H9 (cell line): Measurements from ENCODE around the gene ST6GALNAC3. TPM values are rescaled to one million over a fixed set of nuclear protein-coding genes. Genes with fewer than 3 reads are reported as not detected.

ENCODE experiments used
- DNase-seq: peaks from one replicate; pipeline ENCODE4 v3.0.0-alpha.2; 2017
- H2AFZ ChIP-seq: one replicate; pipeline ENCODE4 v1.6.1; 2013; ENCODE audit warnings: mild to moderate bottlenecking, low read length, control low read depth, moderate library complexity
- H2AK5ac ChIP-seq: 2 replicates; pipeline ENCODE4 v1.6.1; 2013; ENCODE audit warnings: low read length, control low read depth, mixed read lengths; ENCODE audit not compliant: insufficient read length
- H2BK120ac ChIP-seq: one replicate; pipeline ENCODE4 v1.6.1; 2013; ENCODE audit warnings: low read depth, mild to moderate bottlenecking, low read length, control low read depth, inconsistent platforms; ENCODE audit not compliant: poor library complexity, severe bottlenecking
- H2BK12ac ChIP-seq: 2 replicates; pipeline ENCODE4 v1.6.1; 2013; ENCODE audit warnings: low read length, control low read depth, mixed read lengths, low read depth; ENCODE audit not compliant: insufficient read length
- H2BK15ac ChIP-seq: 2 replicates; pipeline ENCODE4 v1.6.1; 2013; ENCODE audit warnings: low read depth, low read length, control low read depth
- H2BK20ac ChIP-seq: one replicate; pipeline ENCODE4 v1.6.1; 2013; ENCODE audit warnings: low read depth, mild to moderate bottlenecking, low read length, control low read depth, inconsistent platforms; ENCODE audit not compliant: poor library complexity, severe bottlenecking
- H2BK5ac ChIP-seq: 2 replicates; pipeline ENCODE4 v1.6.1; 2013; ENCODE audit warnings: low read length, control low read depth, mixed read lengths; ENCODE audit not compliant: insufficient read length
- H3K14ac ChIP-seq: 2 replicates; pipeline ENCODE4 v1.6.1; 2013; ENCODE audit warnings: low read length, control low read depth; ENCODE audit not compliant: insufficient read depth
- H3K18ac ChIP-seq: 2 replicates; pipeline ENCODE4 v1.6.1; 2013; ENCODE audit warnings: low read depth, mild to moderate bottlenecking, mixed read lengths, low read length, control low read depth; ENCODE audit not compliant: insufficient read length
- H3K23ac ChIP-seq: 2 replicates; pipeline ENCODE4 v1.6.1; 2013; ENCODE audit warnings: low read length, control low read depth, mixed read lengths, low read depth; ENCODE audit not compliant: insufficient read length
- H3K23me2 ChIP-seq: 2 replicates; pipeline ENCODE4 v1.6.1; 2013; ENCODE audit warnings: low read depth, mild to moderate bottlenecking, mixed read lengths, low read length, control low read depth; ENCODE audit not compliant: insufficient read length, poor library complexity, severe bottlenecking
- H3K27ac ChIP-seq: 2 replicates; pipeline ENCODE4 v1.5.1; 2013; ENCODE audit warnings: low read length, control low read depth, mixed read lengths, low read depth; ENCODE audit not compliant: insufficient read length
- H3K27me3 ChIP-seq: 2 replicates; pipeline ENCODE4 v1.6.1; 2013; ENCODE audit warnings: low read length, control low read depth, inconsistent platforms; ENCODE audit not compliant: insufficient read depth
- H3K4ac ChIP-seq: 2 replicates; pipeline ENCODE4 v1.6.1; 2013; ENCODE audit warnings: low read depth, mild to moderate bottlenecking, control low read depth, inconsistent platforms, low read length, moderate library complexity
- H3K4me1 ChIP-seq: 2 replicates; pipeline ENCODE4 v1.6.1; 2013; ENCODE audit warnings: low read length, control low read depth, inconsistent platforms; ENCODE audit not compliant: insufficient read depth
- H3K4me2 ChIP-seq: 2 replicates; pipeline ENCODE4 v1.6.1; 2013; ENCODE audit warnings: low read length, control low read depth, mixed read lengths; ENCODE audit not compliant: insufficient read length, insufficient read depth
- H3K56ac ChIP-seq: 2 replicates; pipeline ENCODE4 v1.6.1; 2013; ENCODE audit warnings: low read depth, mild to moderate bottlenecking, mixed read lengths, low read length, control low read depth; ENCODE audit not compliant: insufficient read length
- H3K79me1 ChIP-seq: 2 replicates; pipeline ENCODE4 v1.6.1; 2013; ENCODE audit warnings: low read depth, mild to moderate bottlenecking, moderate library complexity, low read length, control low read depth, inconsistent platforms; ENCODE audit not compliant: insufficient read depth, poor library complexity, severe bottlenecking
- H3K79me2 ChIP-seq: 2 replicates; pipeline ENCODE4 v1.6.1; 2013; ENCODE audit warnings: low read length, control low read depth, inconsistent platforms; ENCODE audit not compliant: insufficient read depth
- H3K9ac ChIP-seq: 2 replicates; pipeline ENCODE4 v1.6.1; 2013; ENCODE audit warnings: low read length, control low read depth, mixed read lengths; ENCODE audit not compliant: insufficient read length; ENCODE audit errors: extremely low read depth
- H3K9me3 ChIP-seq: one replicate; pipeline ENCODE4 v1.6.1; 2013; ENCODE audit warnings: low read depth, low read length, inconsistent platforms; ENCODE audit not compliant: control insufficient read depth
- H3T11ph ChIP-seq: one replicate; pipeline ENCODE4 v1.6.1; 2013; ENCODE audit warnings: mild to moderate bottlenecking, low read length, control low read depth, inconsistent platforms
- H4K20me1 ChIP-seq: one replicate; pipeline ENCODE4 v1.6.1; 2013; ENCODE audit not compliant: control insufficient read depth, insufficient read length, insufficient read depth
- H4K5ac ChIP-seq: 2 replicates; pipeline ENCODE4 v1.6.1; 2013; ENCODE audit warnings: low read depth, mild to moderate bottlenecking, mixed read lengths, low read length, control low read depth; ENCODE audit not compliant: insufficient read length
- H4K8ac ChIP-seq: replicated peaks from 2 replicates; pipeline ENCODE4 v1.6.1; 2013; ENCODE audit warnings: low read length, control low read depth, mixed read lengths, low read depth; ENCODE audit not compliant: insufficient read length
- H4K91ac ChIP-seq: 2 replicates; pipeline ENCODE4 v1.6.1; 2013; ENCODE audit warnings: low read depth, mild to moderate bottlenecking, moderate library complexity, mixed read lengths, low read length, control low read depth; ENCODE audit not compliant: insufficient read length
- H3K27ac Mint-ChIP-seq, 3 experiments: 2 replicates in 2 of 3; 3 replicates in 1 of 3; pipeline ENCODE4 v1.8.0; 2020 to 2021; ENCODE audit warnings: mixed read lengths in 3 of 3, mild to moderate bottlenecking in 1 of 3, moderate library complexity in 1 of 3
- H3K27me3 Mint-ChIP-seq: 2 replicates; pipeline ENCODE4 v1.8.0; 2021; ENCODE audit warnings: low read depth, mild to moderate bottlenecking, moderate library complexity, mixed read lengths
- H3K36me3 Mint-ChIP-seq, 3 experiments: 2 replicates in 2 of 3; 3 replicates in 1 of 3; pipeline ENCODE4 v1.8.0; 2020 to 2021; ENCODE audit warnings: low read depth in 3 of 3, mixed read lengths in 3 of 3; ENCODE audit not compliant: insufficient read depth in 1 of 3
- H3K4me1 Mint-ChIP-seq, 2 experiments: 2 replicates each; pipeline ENCODE4 v1.8.0; 2020; ENCODE audit warnings: mixed read lengths in 2 of 2
- H3K4me3 Mint-ChIP-seq, 2 experiments: 2 replicates in 1 of 2; 3 replicates in 1 of 2; pipeline ENCODE4 v1.8.0; 2020 to 2021; ENCODE audit warnings: mild to moderate bottlenecking in 2 of 2, mixed read lengths in 2 of 2, moderate library complexity in 1 of 2
- H3K9me3 Mint-ChIP-seq, 2 experiments: 2 replicates in 1 of 2; 3 replicates in 1 of 2; pipeline ENCODE4 v1.8.0; 2020; ENCODE audit warnings: mild to moderate bottlenecking in 2 of 2, mixed read lengths in 2 of 2, moderate library complexity in 1 of 2
- WGBS: extraction: QIAGEN DNeasy Blood & Tissue Kit; methylation state at CpG from one replicate; pipeline ENCODE4 v1.1.7; 2013; ENCODE audit warnings: missing lambda C conversion rate, low lambda C conversion rate, mixed read lengths; ENCODE audit not compliant: insufficient read length; ENCODE audit errors: extremely low coverage; 5-methylcytosine and 5-hydroxymethylcytosine counted together
- total RNA-seq: library from RNA; stranded (reverse); gene quantifications from 2 replicates; pipeline ENCODE4 v1.2.1, GENCODE V29; 2021
- TF ChIP-seq, protein P1 (sequence below): fragments of 200-600 bp; sonication (generic); conservative IDR thresholded peaks from 3 replicates; pipeline ENCODE4 v1.8.0; 2021; ENCODE audit warnings: antibody characterized with exemption, mild to moderate bottlenecking

Gene ST6GALNAC3
- total RNA-seq, 1 experiment from 2014 or later, result 11.2 TPM

DNA sequence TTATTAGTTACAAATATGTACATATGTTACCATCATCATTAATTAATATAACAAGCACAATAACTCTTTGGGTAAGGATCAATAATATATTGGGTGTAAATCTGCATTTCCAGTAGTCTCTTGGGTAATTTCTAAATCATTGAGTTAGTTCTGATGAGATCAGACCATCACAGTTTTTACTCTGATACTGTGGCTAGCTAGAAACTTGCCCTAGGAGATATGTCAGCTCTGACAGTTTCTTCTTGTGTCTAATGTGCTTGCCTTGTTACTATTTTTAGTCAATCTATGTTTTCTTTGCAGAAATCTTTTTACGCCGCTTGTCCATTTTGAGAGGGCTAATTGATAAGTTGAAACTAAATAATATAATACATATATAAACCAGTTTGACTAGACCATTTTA is 507.2 kb downstream of the ST6GALNAC3 start:
- no peak overlapping the region for H2AFZ ChIP-seq
- no peak for DNase-seq
- no peak overlapping the region for H4K91ac ChIP-seq
- no peaks in the 10 kb centered on the region for H4K20me1 ChIP-seq
- H3K27me3 ChIP-seq, result no peaks in the 10 kb centered on the region
- H3K4me1 ChIP-seq, result peaks cover 2% of the 10 kb centered on the region; the same call in 1 of the 2 replicates
- no peaks in the 10 kb centered on the region for H3K36me3 Mint-ChIP-seq
- TF ChIP-seq, protein P1, sequence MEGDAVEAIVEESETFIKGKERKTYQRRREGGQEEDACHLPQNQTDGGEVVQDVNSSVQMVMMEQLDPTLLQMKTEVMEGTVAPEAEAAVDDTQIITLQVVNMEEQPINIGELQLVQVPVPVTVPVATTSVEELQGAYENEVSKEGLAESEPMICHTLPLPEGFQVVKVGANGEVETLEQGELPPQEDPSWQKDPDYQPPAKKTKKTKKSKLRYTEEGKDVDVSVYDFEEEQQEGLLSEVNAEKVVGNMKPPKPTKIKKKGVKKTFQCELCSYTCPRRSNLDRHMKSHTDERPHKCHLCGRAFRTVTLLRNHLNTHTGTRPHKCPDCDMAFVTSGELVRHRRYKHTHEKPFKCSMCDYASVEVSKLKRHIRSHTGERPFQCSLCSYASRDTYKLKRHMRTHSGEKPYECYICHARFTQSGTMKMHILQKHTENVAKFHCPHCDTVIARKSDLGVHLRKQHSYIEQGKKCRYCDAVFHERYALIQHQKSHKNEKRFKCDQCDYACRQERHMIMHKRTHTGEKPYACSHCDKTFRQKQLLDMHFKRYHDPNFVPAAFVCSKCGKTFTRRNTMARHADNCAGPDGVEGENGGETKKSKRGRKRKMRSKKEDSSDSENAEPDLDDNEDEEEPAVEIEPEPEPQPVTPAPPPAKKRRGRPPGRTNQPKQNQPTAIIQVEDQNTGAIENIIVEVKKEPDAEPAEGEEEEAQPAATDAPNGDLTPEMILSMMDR, result no peak
- H3K27ac ChIP-seq, result no peak overlapping the region
- no peak overlapping the region for H3K27ac Mint-ChIP-seq
- H2AK5ac ChIP-seq, result no peak overlapping the region
- no peak overlapping the region for H2BK5ac ChIP-seq
- no peaks in the 10 kb centered on the region for H3K79me1 ChIP-seq
- no peaks in the 10 kb centered on the region for H3K23me2 ChIP-seq
- H3K18ac ChIP-seq, result no peak overlapping the region
- no peak overlapping the region for H3K23ac ChIP-seq
- H3K4me2 ChIP-seq, result no peak overlapping the region
- no peak overlapping the region for H3K56ac ChIP-seq
- peaks cover 43 to 47% of the 10 kb centered on the region in 2 experiments for H3K4me1 Mint-ChIP-seq
- no peak overlapping the region for H2BK20ac ChIP-seq
- H3K14ac ChIP-seq, result no peak overlapping the region
- H3T11ph ChIP-seq, result no peak overlapping the region
- no peak overlapping the region for H3K4me3 Mint-ChIP-seq
- H3K9me3 ChIP-seq, result no peaks in the 10 kb centered on the region
- no CpG with 5 or more reads among the region's 2 CpGs for WGBS
- H2BK12ac ChIP-seq, result no peak overlapping the region
- no peak overlapping the region for H4K5ac ChIP-seq
- no peak overlapping the region for H4K8ac ChIP-seq
- H3K9ac ChIP-seq, result no peak overlapping the region
- H3K27me3 Mint-ChIP-seq, result no peaks in the 10 kb centered on the region
- no peak overlapping the region for H3K4ac ChIP-seq
- no peaks in the 10 kb centered on the region for H3K9me3 Mint-ChIP-seq
- H2BK120ac ChIP-seq, result no peak overlapping the region
- no peak overlapping the region for H2BK15ac ChIP-seq
- H3K79me2 ChIP-seq, result no peaks in the 10 kb centered on the region
